GM12801 (cell line): ENCODE results near the gene CD302.

Experiments
- TF ChIP-seq, protein P1 (sequence below): IDR thresholded peaks from one replicate; pipeline ENCODE4 v1.5.1; 2011; ENCODE audit warnings: control low read depth; ENCODE audit not compliant: insufficient read length; ENCODE audit errors: extremely low read depth

CD302 gene

DNA sequence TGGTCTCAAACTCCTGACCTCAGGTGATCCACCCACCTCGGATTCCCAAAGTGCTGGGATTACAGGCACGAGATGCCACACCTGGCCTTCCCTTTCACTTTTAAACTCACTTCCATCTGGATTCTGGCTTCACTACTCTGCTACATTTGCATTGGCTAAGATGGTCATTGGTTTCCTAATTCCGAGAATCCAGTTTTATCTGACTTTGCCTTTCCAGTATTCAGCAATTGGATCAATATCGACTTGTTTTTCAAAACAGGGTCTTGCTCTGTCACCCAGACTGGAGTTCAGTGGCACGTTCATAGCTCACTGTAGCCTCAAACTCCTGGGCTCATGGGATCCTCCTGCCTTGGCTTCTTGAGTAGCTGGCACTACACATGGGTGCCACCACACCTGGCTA, 4.7 kb upstream of the CD302 start:
- TF ChIP-seq, protein P1, sequence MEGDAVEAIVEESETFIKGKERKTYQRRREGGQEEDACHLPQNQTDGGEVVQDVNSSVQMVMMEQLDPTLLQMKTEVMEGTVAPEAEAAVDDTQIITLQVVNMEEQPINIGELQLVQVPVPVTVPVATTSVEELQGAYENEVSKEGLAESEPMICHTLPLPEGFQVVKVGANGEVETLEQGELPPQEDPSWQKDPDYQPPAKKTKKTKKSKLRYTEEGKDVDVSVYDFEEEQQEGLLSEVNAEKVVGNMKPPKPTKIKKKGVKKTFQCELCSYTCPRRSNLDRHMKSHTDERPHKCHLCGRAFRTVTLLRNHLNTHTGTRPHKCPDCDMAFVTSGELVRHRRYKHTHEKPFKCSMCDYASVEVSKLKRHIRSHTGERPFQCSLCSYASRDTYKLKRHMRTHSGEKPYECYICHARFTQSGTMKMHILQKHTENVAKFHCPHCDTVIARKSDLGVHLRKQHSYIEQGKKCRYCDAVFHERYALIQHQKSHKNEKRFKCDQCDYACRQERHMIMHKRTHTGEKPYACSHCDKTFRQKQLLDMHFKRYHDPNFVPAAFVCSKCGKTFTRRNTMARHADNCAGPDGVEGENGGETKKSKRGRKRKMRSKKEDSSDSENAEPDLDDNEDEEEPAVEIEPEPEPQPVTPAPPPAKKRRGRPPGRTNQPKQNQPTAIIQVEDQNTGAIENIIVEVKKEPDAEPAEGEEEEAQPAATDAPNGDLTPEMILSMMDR: no peak

DNA sequence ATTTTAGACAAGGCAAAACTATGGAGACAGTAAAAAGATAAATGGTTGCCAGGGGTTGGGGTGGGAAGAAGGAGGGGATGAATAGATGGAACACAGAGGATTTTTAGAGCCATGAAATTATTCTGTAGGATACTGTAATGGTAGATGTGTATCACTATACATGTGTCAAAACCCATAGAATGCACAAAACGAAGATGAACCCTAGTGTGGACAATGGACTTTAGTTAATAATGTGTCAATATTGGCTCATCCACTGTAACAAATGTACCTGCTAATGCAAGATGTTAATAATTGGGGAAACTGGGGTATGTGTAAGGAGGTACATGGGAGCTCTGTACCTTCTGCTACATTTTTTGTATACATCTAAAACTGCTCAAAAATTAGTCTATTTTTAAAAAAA, 1.8 kb upstream of the CD302 start:
- TF ChIP-seq, protein P1: no peak

DNA sequence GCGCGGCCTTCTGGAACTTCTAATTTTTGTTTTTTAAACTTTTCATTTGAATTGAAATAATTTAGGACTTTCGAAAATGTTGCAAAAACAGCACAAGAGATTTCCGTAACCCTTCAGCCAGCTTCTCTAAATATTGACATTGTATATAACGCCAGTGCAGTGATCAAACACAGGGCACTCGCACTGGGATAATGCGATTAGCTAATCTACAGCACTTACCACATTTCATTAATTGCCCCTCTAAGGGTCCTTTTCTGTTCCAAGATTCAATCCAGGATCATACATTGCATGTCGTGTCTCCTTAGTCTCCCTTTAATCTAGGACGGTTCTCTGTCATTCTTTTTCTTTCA, 343 bp upstream of the CD302 start:
- TF ChIP-seq, protein P1: no peak

DNA sequence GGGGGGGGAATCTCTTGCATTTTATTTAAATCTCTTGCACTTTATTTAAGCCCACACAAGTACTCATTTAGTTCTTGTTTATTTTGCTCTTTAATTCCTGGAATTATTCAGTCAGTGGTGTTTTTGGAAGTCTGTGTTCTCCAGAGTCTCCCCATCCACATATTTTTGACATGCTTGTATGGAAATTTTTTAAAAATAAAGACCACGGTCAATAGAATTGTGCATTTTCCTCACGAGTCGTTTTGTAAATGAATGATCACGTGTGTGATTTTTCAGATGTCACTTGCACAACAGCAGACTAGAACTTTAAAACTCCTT, 824 bp downstream of the CD302 start:
- TF ChIP-seq, protein P1: no peak

DNA sequence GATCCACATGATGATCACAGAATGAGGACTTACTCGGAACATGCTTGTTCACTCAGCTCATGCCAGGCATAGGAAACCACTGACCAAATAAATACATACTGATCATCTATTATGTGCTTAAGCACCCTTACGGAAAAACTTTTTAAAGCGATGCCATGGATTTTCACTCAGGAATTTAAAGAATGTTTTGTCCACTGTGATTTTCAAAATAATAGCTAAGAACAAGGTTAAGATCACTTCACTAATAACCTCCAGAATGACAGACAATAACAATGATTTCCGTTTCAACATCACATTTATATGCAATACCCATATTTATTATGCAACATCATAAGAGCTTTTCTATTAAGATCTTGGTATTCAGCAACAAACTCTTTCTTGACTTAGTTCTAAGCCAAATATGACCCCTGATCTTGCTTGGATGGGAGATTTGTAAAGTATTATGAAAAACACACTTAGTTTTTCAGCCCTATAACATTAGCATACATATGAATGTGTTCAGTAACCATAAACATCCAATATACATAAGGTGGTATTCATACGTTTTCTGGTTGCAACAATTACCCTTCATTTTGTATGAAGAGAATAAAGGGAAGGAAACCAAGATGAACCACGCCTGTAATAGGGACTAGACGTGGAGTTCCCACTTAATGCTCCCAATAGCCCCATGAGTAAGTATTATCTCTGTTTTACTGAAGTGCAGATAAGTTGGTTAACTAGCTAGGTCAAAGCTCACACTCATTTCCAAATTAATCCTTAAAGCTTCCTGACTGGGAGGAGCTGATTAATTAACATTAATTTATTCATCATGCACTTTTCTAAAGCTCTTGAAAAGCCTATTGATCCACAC, 1.9 kb downstream of the CD302 start:
- TF ChIP-seq, protein P1: no peak

DNA sequence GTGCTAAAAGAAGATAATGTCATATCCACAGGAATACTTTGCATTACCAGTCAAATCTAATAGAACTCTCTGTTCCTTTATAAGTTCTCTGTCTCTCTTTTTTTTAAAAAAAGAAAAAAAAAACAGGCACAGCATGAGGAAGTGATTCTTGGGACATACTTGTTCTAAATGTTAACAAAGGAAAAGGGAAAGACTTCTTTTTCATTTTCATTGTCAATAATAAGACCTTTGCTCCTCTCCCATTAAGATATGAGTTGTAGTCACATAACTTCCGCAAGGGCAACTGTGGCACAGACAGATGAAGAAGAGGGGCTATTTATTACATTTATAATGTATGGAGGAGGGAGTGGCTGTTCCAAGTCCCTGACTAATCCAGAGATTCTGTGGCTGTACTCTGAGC, 4.7 kb downstream of the CD302 start:
- TF ChIP-seq, protein P1: no peak

DNA sequence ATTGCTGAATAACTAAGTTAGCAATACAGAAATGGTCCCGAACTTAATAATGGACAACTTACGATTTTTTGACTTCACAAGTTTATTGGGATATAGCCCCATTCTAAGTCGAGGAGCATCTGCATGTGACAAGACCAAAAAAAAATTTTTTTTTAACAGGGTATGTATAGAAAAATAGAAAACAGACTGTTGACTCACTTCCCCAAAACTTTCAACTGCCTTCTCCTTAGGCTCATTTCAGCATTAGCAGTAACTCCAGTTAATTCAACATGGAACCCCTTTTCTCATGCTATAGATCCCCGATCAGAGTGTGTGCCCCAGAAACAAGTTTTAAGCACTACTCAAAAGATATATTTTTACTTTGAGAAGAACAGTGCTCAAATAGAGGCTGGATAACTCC, 5.4 kb downstream of the CD302 start:
- TF ChIP-seq, protein P1: no peak
